ENCODE data around the gene PTPRO. TPM values are rescaled to one million over a fixed set of nuclear protein-coding genes. Genes with fewer than 3 reads are reported as not detected.

The PTPRO gene
- total RNA-seq, 4 donors from 2014 or later, result 1.5 to 15.3 (median 8.0) TPM

GRCh38 chr12:15515010-15515409, 192.7 kb downstream of the PTPRO start:
- H3K36me3 ChIP-seq, result no peaks in the 10 kb centered on the region
- DNase-seq, result no peak
- intact Hi-C loops (cut with DNase I; ENCODE audit: low total_unique reads), result no loop called here
- no peaks in the 10 kb centered on the region for H3K4me1 ChIP-seq
- H3K27me3 ChIP-seq, result no peaks in the 10 kb centered on the region
- no peak overlapping the region for H3K4me3 ChIP-seq
- no peak overlapping the region for H3K27ac ChIP-seq
- no peaks in the 10 kb centered on the region for H3K9me3 ChIP-seq
- TF ChIP-seq POLR2A (IDR thresholded peaks at IDR 0.05), result no peak

GRCh38 chr12:15520083-15520482, 197.8 kb downstream of the PTPRO start:
- H3K27me3 ChIP-seq, result no peaks in the 10 kb centered on the region
- TF ChIP-seq CTCF (IDR thresholded peaks at IDR 0.05) (no peak), POLR2A (IDR thresholded peaks at IDR 0.05) (no peak)
- DNase-seq, result no peak
- H3K27ac ChIP-seq, result no peak overlapping the region
- H3K36me3 ChIP-seq, result no peaks in the 10 kb centered on the region
- no peak overlapping the region for H3K4me3 ChIP-seq
- H3K9me3 ChIP-seq, result no peaks in the 10 kb centered on the region
- intact Hi-C loops (cut with DNase I; ENCODE audit: low total_unique reads), result no loop called here
- no peaks in the 10 kb centered on the region for H3K4me1 ChIP-seq

GRCh38 chr12:15520844-15521243, 198.5 kb downstream of the PTPRO start:
- no peak for TF ChIP-seq CTCF (IDR thresholded peaks at IDR 0.05)
- no peak for TF ChIP-seq POLR2A (IDR thresholded peaks at IDR 0.05)
- H3K27ac ChIP-seq, result no peak overlapping the region
- no peaks in the 10 kb centered on the region for H3K9me3 ChIP-seq
- intact Hi-C loops (cut with DNase I; ENCODE audit: low total_unique reads), result no loop called here
- no peak overlapping the region for H3K4me3 ChIP-seq
- no peaks in the 10 kb centered on the region for H3K36me3 ChIP-seq
- DNase-seq, result no peak
- H3K27me3 ChIP-seq, result no peaks in the 10 kb centered on the region
- H3K4me1 ChIP-seq, result no peaks in the 10 kb centered on the region

- Histone ChIP-seq H3K27me3 (no peaks in the 10 kb centered on the region), H3K4me3 (no peak overlapping the region), H3K4me1 (no peaks in the 10 kb centered on the region), H3K27ac (no peak overlapping the region), H3K36me3 (no peaks in the 10 kb centered on the region), H3K9me3 (no peaks in the 10 kb centered on the region)
- intact Hi-C loops (cut with DNase I; ENCODE audit: low total_unique reads), result no loop called here
- TF ChIP-seq CTCF (IDR thresholded peaks at IDR 0.05), result peak; percentile 57 to 73 (median 64)
- TF ChIP-seq POLR2A (IDR thresholded peaks at IDR 0.05), result no peak
- no peak for DNase-seq
These were observed 200.4 kb downstream of the PTPRO start for GRCh38 chr12:15522574-15523187.

- Histone ChIP-seq H3K27ac (no peak overlapping the region), H3K27me3 (no peaks in the 10 kb centered on the region), H3K9me3 (peaks cover 0 to 4% of the 10 kb centered on the region in 2 donors), H3K36me3 (no peaks in the 10 kb centered on the region), H3K4me1 (no peaks in the 10 kb centered on the region), H3K4me3 (no peak overlapping the region)
- intact Hi-C loops (cut with DNase I; ENCODE audit: low total_unique reads), result no loop called here
- TF ChIP-seq POLR2A (IDR thresholded peaks at IDR 0.05), result no peak
- no peak for TF ChIP-seq CTCF (IDR thresholded peaks at IDR 0.05)
- no peak for DNase-seq
These were observed 203.1 kb downstream of the PTPRO start for GRCh38 chr12:15525441-15525840.

GRCh38 chr12:15526033-15526432, 203.7 kb downstream of the PTPRO start:
- intact Hi-C loops (cut with DNase I; ENCODE audit: low total_unique reads), result no loop called here
- no peaks in the 10 kb centered on the region for H3K4me1 ChIP-seq
- H3K36me3 ChIP-seq, result no peaks in the 10 kb centered on the region
- no peak overlapping the region for H3K4me3 ChIP-seq
- peaks cover 0 to 4% of the 10 kb centered on the region in 2 donors for H3K9me3 ChIP-seq
- DNase-seq, result no peak
- H3K27me3 ChIP-seq, result no peaks in the 10 kb centered on the region
- no peak overlapping the region for H3K27ac ChIP-seq
- TF ChIP-seq CTCF (IDR thresholded peaks at IDR 0.05), result no peak
- no peak for TF ChIP-seq POLR2A (IDR thresholded peaks at IDR 0.05)
